HL-60 (cell line): ENCODE data around the gene DNAJC1.

Experiments
- DNase-seq, 2 experiments: peaks; one replicate each; pipeline ENCODE4 v3.0.0-alpha.2; 2010 to 2020; ENCODE audit warnings: low read depth in 1 of 2, low spot score in 1 of 2
- H3K27ac ChIP-seq: fragments of 250-450 bp; sonication (Bioruptor Pico); replicated peaks from 2 replicates; pipeline ENCODE4 v1.5.1; 2020; ENCODE audit warnings: mild to moderate bottlenecking, moderate library complexity
- H3K27me3 ChIP-seq: fragments of 250-450 bp; sonication (Bioruptor Pico); 2 replicates; pipeline ENCODE4 v1.5.1; 2021; ENCODE audit warnings: mild to moderate bottlenecking, moderate library complexity; ENCODE audit not compliant: insufficient read depth, poor library complexity, severe bottlenecking
- H3K4me3 ChIP-seq: replicated peaks from 2 replicates; pipeline ENCODE4 v1.5.1; 2011; ENCODE audit warnings: mild to moderate bottlenecking, control low read depth, low read length; ENCODE audit not compliant: insufficient read depth
- CTCF ChIP-seq: IDR thresholded peaks from one replicate; pipeline ENCODE4 v1.5.1; 2011; ENCODE audit warnings: low read length, control low read depth, inconsistent platforms; ENCODE audit not compliant: insufficient read depth
- GABPA ChIP-seq: IDR thresholded peaks from 2 replicates; pipeline ENCODE4 v1.6.1; 2012; ENCODE audit warnings: low read depth
- POLR2AphosphoS5 ChIP-seq: IDR thresholded peaks from 2 replicates; pipeline ENCODE4 v1.6.1; 2012; ENCODE audit warnings: low read depth
- REST ChIP-seq: IDR thresholded peaks from 2 replicates; pipeline ENCODE4 v1.6.1; 2012; ENCODE audit warnings: low read depth; ENCODE audit not compliant: insufficient replicate concordance
- SPI1 ChIP-seq: IDR thresholded peaks from 2 replicates; pipeline ENCODE4 v1.6.1; 2012; ENCODE audit warnings: low read depth, mild to moderate bottlenecking, borderline replicate concordance

The DNAJC1 gene

GRCh38 chr10:21831986-21832820 is 171.3 kb downstream of the DNAJC1 start:
- Histone ChIP-seq H3K27me3 (no peaks in the 10 kb centered on the region), H3K27ac (no peak overlapping the region), H3K4me3 (no peak overlapping the region)
- TF ChIP-seq GABPA (no peak), REST (no peak), SPI1 (no peak), CTCF (no peak), POLR2AphosphoS5 (no peak)
- no peak for DNase-seq

- Histone ChIP-seq H3K27ac (no peak overlapping the region), H3K27me3 (no peaks in the 10 kb centered on the region), H3K4me3 (no peak overlapping the region)
- no peak for TF ChIP-seq CTCF
- TF ChIP-seq POLR2AphosphoS5 = no peak
- TF ChIP-seq GABPA = no peak
- TF ChIP-seq SPI1 = no peak
- no peak for TF ChIP-seq REST
- no peak for DNase-seq
Measured at GRCh38 chr10:21830037-21830436, 173.5 kb downstream of the DNAJC1 start.

GRCh38 chr10:21827308-21827707 is 176.2 kb downstream of the DNAJC1 start:
- no peak for DNase-seq
- Histone ChIP-seq H3K27me3 (no peaks in the 10 kb centered on the region), H3K4me3 (no peak overlapping the region), H3K27ac (no peak overlapping the region)
- TF ChIP-seq POLR2AphosphoS5 = no peak
- TF ChIP-seq SPI1 = no peak
- TF ChIP-seq CTCF = no peak
- TF ChIP-seq GABPA = no peak
- TF ChIP-seq REST = no peak
